Heart left ventricle (tissue), 16 donors: ENCODE measurements around the gene CPNE8. TPM values are rescaled to one million over a fixed set of nuclear protein-coding genes. Genes with fewer than 3 reads are reported as not detected.
"Not testable (repeated sequence)": the region's sequence is repeated elsewhere in the genome, so short reads cannot be mapped to it uniquely, and the experiment has no call there.

ENCODE experiments used
- ATAC-seq, 4 donors: fragments of 200-7000 bp; cut with Tn5 transposase; one replicate each; pipeline ENCODE4 v1.9.1; 2020 to 2022; ENCODE audit warnings: moderate library complexity in 4 of 4, mild to moderate bottlenecking in 3 of 4, moderate number of reproducible peaks in 1 of 4
- DNase-seq, 5 donors: peaks; one replicate each; pipeline ENCODE4 v3.0.0-alpha.2; 2020
- H3K27ac ChIP-seq, 12 donors: fragments of 200-600 bp; sonication (generic) in 4 of 12; one replicate each; pipeline versions ENCODE4 v1.5.0 to v1.8.0; 2016 to 2022; ENCODE audit warnings: mild to moderate bottlenecking in 2 of 12
- H3K27me3 ChIP-seq, 9 donors: fragments of 200-600 bp; sonication (generic) in 2 of 9; one replicate each; pipeline versions ENCODE4 v1.5.1 to v1.8.0; 2016 to 2022; ENCODE audit warnings: mild to moderate bottlenecking in 3 of 9
- H3K36me3 ChIP-seq, 9 donors: fragments of 200-600 bp; sonication (generic) in 2 of 9; one replicate each; pipeline versions ENCODE4 v1.5.0 to v1.8.0; 2018 to 2022; ENCODE audit warnings: mild to moderate bottlenecking in 2 of 9
- H3K4me1 ChIP-seq, 12 donors: fragments of 200-600 bp; sonication (generic) in 4 of 12; one replicate each; pipeline versions ENCODE4 v1.5.0 to v1.8.0; 2016 to 2022; ENCODE audit warnings: mild to moderate bottlenecking in 3 of 12
- H3K4me3 ChIP-seq, 12 donors: fragments of 200-600 bp; sonication (generic) in 4 of 12; one replicate each; pipeline versions ENCODE4 v1.5.0 to v1.8.0; 2017 to 2022; ENCODE audit warnings: mild to moderate bottlenecking in 9 of 12, moderate library complexity in 4 of 12
- H3K9me3 ChIP-seq, 12 donors: fragments of 200-600 bp; sonication (generic) in 4 of 12; one replicate each; pipeline versions ENCODE4 v1.5.0 to v1.8.0; 2016 to 2022; ENCODE audit warnings: mild to moderate bottlenecking in 1 of 12
- CTCF ChIP-seq, 12 donors: fragments of 200-600 bp; sonication (generic) in 4 of 12; IDR thresholded peaks; one replicate each; pipeline versions ENCODE4 v1.5.0 to v1.8.0; 2018 to 2022; ENCODE audit warnings: antibody characterized with exemption in 12 of 12, mild to moderate bottlenecking in 5 of 12
- POLR2A ChIP-seq, 2 donors: fragments of 450-650 bp; IDR thresholded peaks; one replicate each; pipeline ENCODE4 v1.6.1; 2017; ENCODE audit warnings: antibody characterized with exemption in 2 of 2, mild to moderate bottlenecking in 2 of 2, moderate library complexity in 2 of 2
- WGBS, 4 donors: extraction: QIAGEN DNeasy Blood & Tissue Kit in 2 of 4; methylation state at CpG; one replicate each; pipeline versions ENCODE4 v1.1.5 to v1.1.7; 2013 to 2018; 5-methylcytosine and 5-hydroxymethylcytosine counted together
- intact Hi-C, 10 donors: fragments of 100-400 bp; cut with DNase I; formaldehyde crosslinking; loops; one replicate each; pipeline versions ENCODE4 v1.11.1 to v1.14.2; 2022
- polyA plus RNA-seq, 2 donors: library from polyadenylated mRNA; stranded (reverse); fragments of 200-250 nt; gene quantifications; one replicate each; pipeline ENCODE4 v1.2.3, GENCODE V29; 2013
- total RNA-seq, 9 donors: library from RNA; depleted of rRNA in 2 of 9; stranded (reverse); fragments of >200 nt in 2 of 9; fragmentation: NEBNext Ultra II Directional in 3 of 9; extraction: Animal tissue kit (Norgen Biotek cat#: 25700) in 3 of 9; gene quantifications; one replicate each; pipeline versions ENCODE4 v1.1.0 to v1.2.4, GENCODE V29; 2016 to 2023
- donor health status: ischemic (EF 13 %, LVEDD 7.1; RV severe dilation, severe dysfunction).
- donor health status: healthy with polysubstance abuse.
- donor health status: DM: no; HTN: yes; CAD: no.
- donor health status: DM: no; HTN: no; CAD: no.
- donor health status: ischemic (EF 25% LVEDD 6.9; RV normal size, moderate dysfunction).
- donor health status: ischemic (EF 25% LVEDD 5.7; RV mildly dilated, moderate dysfunction).
- donor health status: healthy.
- donor health status: DM: yes; HTN: yes; CAD: no.
- donor health status: ischemic (EF 35%, LVEDD 5.7; RV mildly dilated, moderate dysfunction).
- donor health status: nonischemic (EF 11% LVEDD 7.7; RV severe dilation, severe dysfunction).
- donor health status: DM: yes; HTN: yes; CAD: no.
- donor health status: PGD.
- donor health status: ischemic (EF 29% LVEDD 5.4; RV normal size, mild dysfunction).
- donor health status: nonischemic (EF 23%, LVEDD 6.1; RV moderate dilation, normal function).

Gene CPNE8
- total and polyA plus RNA-seq, 11 donors = 2.9 to 15.1 (median 4.5) TPM

- ATAC-seq = no peak
Observed at GRCh38 chr12:38744041-38744440, 161.3 kb downstream of the CPNE8 start.

GRCh38 chr12:38742496-38742895 lies 162.9 kb downstream of the CPNE8 start:
- H3K9me3 ChIP-seq, H3K4me1 ChIP-seq, ATAC-seq, H3K27me3 ChIP-seq, H3K27ac ChIP-seq, H3K36me3 ChIP-seq, H3K4me3 ChIP-seq, DNase-seq, intact Hi-C loops: not testable (repeated sequence)
- 85 to 98% (median 94%) methylated on average over 1 of the region's 1 CpG for WGBS, 4 donors

More at GRCh38 chr12:38744041-38744440, 161.3 kb downstream of the CPNE8 start:
- TF ChIP-seq CTCF (IDR thresholded peaks at IDR 0.05) = no peak
- TF ChIP-seq POLR2A (IDR thresholded peaks at IDR 0.05) = no peak
- Histone ChIP-seq H3K27me3 (no peaks in the 10 kb centered on the region), H3K4me3 (no peak overlapping the region), H3K36me3 (no peaks in the 10 kb centered on the region), H3K27ac (no peak overlapping the region), H3K4me1 (no peaks in the 10 kb centered on the region), H3K9me3 (peaks cover 0 to 8% (median 0%) of the 10 kb centered on the region in 12 donors)
- 54 to 60% (median 57%) methylated on average over 4 of the region's 4 CpGs for WGBS, 4 donors
- intact Hi-C loops = no loop called here
- no peak for DNase-seq

GRCh38 chr12:38736821-38737220 lies 168.6 kb downstream of the CPNE8 start:
- Histone ChIP-seq H3K9me3 (peaks cover 0 to 4% (median 0%) of the 10 kb centered on the region in 12 donors), H3K27ac (no peak overlapping the region), H3K4me3 (no peak overlapping the region), H3K27me3 (no peaks in the 10 kb centered on the region), H3K36me3 (no peaks in the 10 kb centered on the region), H3K4me1 (no peaks in the 10 kb centered on the region)
- TF ChIP-seq CTCF (IDR thresholded peaks at IDR 0.05) (no peak), POLR2A (IDR thresholded peaks at IDR 0.05) (no peak)
- no peak for ATAC-seq
- intact Hi-C loops = no loop called here
- DNase-seq = no peak
- WGBS, 4 donors = 75 to 84% (median 80%) methylated on average over 3 of the region's 3 CpGs

GRCh38 chr12:38732761-38733160 lies 172.6 kb downstream of the CPNE8 start:
- intact Hi-C loops = no loop called here
- DNase-seq = no peak
- TF ChIP-seq POLR2A (IDR thresholded peaks at IDR 0.05) (no peak), CTCF (IDR thresholded peaks at IDR 0.05) (no peak)

GRCh38 chr12:38728894-38729293 lies 176.5 kb downstream of the CPNE8 start:
- no peak overlapping the region for H3K4me3 ChIP-seq
- 81 to 87% (median 85%) methylated on average over 1 of the region's 1 CpG for WGBS, 4 donors
- H3K9me3 ChIP-seq = no peaks in the 10 kb centered on the region
- H3K36me3 ChIP-seq = peaks cover 0 to under 1% (median 0%) of the 10 kb centered on the region in 9 donors
- DNase-seq (no peak), ATAC-seq (no peak)
- no peak overlapping the region for H3K27ac ChIP-seq
- no peak for TF ChIP-seq CTCF (IDR thresholded peaks at IDR 0.05)
- no peak for TF ChIP-seq POLR2A (IDR thresholded peaks at IDR 0.05)
- intact Hi-C loops = no loop called here
- H3K27me3 ChIP-seq = no peaks in the 10 kb centered on the region
- H3K4me1 ChIP-seq = no peaks in the 10 kb centered on the region

More at GRCh38 chr12:38732761-38733160, 172.6 kb downstream of the CPNE8 start:
- Histone ChIP-seq H3K4me3 (no peak overlapping the region), H3K27me3 (no peaks in the 10 kb centered on the region), H3K9me3 (no peaks in the 10 kb centered on the region), H3K4me1 (no peaks in the 10 kb centered on the region), H3K27ac (no peak overlapping the region), H3K36me3 (no peaks in the 10 kb centered on the region)
- ATAC-seq = no peak
